Omental fat pad (tissue), 4 donors: ENCODE data around the gene SMARCAL1. TPM values are rescaled to one million over a fixed set of nuclear protein-coding genes. Genes with fewer than 3 reads are reported as not detected.
A peak's percentile ranks its signal among the peaks of the same experiment; 100 is the strongest.

Source experiments
- ATAC-seq: fragments of 150-250 bp; one replicate; pipeline ENCODE4 v1.9.1; 2016; ENCODE audit warnings: mild to moderate bottlenecking, moderate library complexity; ENCODE audit not compliant: low FRiP score
- DNase-seq: peaks from one replicate; pipeline ENCODE4 v3.0.0-alpha.2; 2019; ENCODE audit warnings: low spot score
- CTCF ChIP-seq, 3 donors: fragments of 450-650 bp; IDR thresholded peaks; one replicate each; pipeline ENCODE4 v1.5.1; 2016 to 2017; ENCODE audit warnings: antibody characterized with exemption in 3 of 3, mild to moderate bottlenecking in 3 of 3, moderate library complexity in 2 of 3
- total RNA-seq, 4 donors: library from RNA; depleted of rRNA; stranded (reverse); fragments of >200 nt; gene quantifications; one replicate each; pipeline ENCODE4 v1.1.0, GENCODE V29; 2016

SMARCAL1 gene
- total RNA-seq, 4 donors from 2014 or later = 11.2 to 31.4 (median 14.5) TPM

- no peak for DNase-seq
- no peak for TF ChIP-seq CTCF (IDR thresholded peaks at IDR 0.05)
- no peak for ATAC-seq
Measured at GRCh38 chr2:216490061-216490460, 77.8 kb downstream of the SMARCAL1 start.

GRCh38 chr2:216491793-216492596 is 79.7 kb downstream of the SMARCAL1 start:
- TF ChIP-seq CTCF (IDR thresholded peaks at IDR 0.05) = no peak
- no peak for DNase-seq
- ATAC-seq = no peak

- ATAC-seq (peak; percentile 94), DNase-seq (peak; percentile 42)
- TF ChIP-seq CTCF (IDR thresholded peaks at IDR 0.05) = no peak
Measured at GRCh38 chr2:216492597-216493333, 80.5 kb downstream of the SMARCAL1 start.

GRCh38 chr2:216493334-216493685 is 81.0 kb downstream of the SMARCAL1 start:
- no peak for TF ChIP-seq CTCF (IDR thresholded peaks at IDR 0.05)
- no peak for DNase-seq
- no peak for ATAC-seq

GRCh38 chr2:216495656-216496055 is 83.4 kb downstream of the SMARCAL1 start:
- no peak for ATAC-seq
- no peak for TF ChIP-seq CTCF (IDR thresholded peaks at IDR 0.05)
- DNase-seq = no peak

GRCh38 chr2:216497382-216498069 is 85.2 kb downstream of the SMARCAL1 start:
- no peak for TF ChIP-seq CTCF (IDR thresholded peaks at IDR 0.05)
- DNase-seq (no peak), ATAC-seq (no peak)
